GM18951 (cell line): ENCODE results near the gene NKTR.

Experiments used
- POLR2A ChIP-seq: IDR thresholded peaks from 4 replicates; pipeline ENCODE4 v1.6.1; 2011; ENCODE audit warnings: mild to moderate bottlenecking; ENCODE audit not compliant: insufficient read length, insufficient read depth; ENCODE audit errors: extremely low read depth
- in situ Hi-C: fragments of 300-500 bp; cut with MboI; formaldehyde crosslinking; loops from one replicate; pipeline ENCODE4 v1.12.0; 2022; ENCODE audit warnings: low sequenced_read_pairs, mixed read lengths, inconsistent platforms; ENCODE audit not compliant: unreplicated experiment

NKTR gene

GRCh38 chr3:42640771-42641370, 40.4 kb downstream of the NKTR start:
- in situ Hi-C loops = no loop called here
- no peak for TF ChIP-seq POLR2A

GRCh38 chr3:42647821-42648459, 47.5 kb downstream of the NKTR start:
- in situ Hi-C loops = no loop called here
- no peak for TF ChIP-seq POLR2A

- TF ChIP-seq POLR2A = no peak
- in situ Hi-C loops = no loop called here
Measured at GRCh38 chr3:42649006-42649405, 48.5 kb downstream of the NKTR start.

DNA sequence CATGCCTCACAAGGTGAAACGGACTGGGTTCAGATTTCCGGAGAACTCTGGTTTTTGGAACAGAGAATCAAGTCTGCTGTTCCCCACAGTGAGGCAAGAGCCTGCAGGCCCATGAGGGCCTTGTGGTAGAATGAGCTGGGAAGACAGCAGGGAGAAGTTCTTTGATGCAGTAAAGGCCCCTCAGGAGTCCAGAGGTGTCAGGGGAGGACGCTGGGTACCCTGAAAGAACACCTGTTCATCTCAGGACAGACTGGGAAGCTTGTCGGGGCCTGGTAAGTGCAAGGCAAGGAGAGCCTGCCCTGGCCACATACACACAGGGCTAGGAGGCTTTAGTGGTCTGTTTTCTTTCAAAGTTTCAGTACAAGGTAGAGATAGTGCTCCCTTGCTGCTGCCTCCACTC, 49.3 kb downstream of the NKTR start:
- TF ChIP-seq POLR2A = peak; percentile 23
- in situ Hi-C loops = no loop called here

- no peak for TF ChIP-seq POLR2A
- in situ Hi-C loops = no loop called here
Measured at GRCh38 chr3:42651248-42652091, 51.0 kb downstream of the NKTR start.

DNA sequence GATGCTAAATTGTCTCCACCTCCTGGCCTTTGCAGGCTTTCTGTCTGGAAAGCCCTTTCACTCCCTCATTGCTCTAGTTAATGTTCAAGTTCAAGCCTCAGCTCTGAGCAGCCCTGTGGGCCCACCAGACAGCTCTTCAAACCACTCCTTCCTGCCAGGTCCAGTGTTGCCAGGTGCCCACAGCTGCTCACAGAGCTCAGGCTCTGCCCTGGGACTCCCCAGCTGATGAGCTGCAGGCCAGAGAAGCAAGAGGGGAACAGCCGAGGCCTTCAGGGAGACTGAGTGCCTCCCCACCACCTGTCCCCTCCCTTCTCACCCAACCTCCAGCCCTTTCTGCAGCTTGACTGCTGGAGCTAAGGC, 51.7 kb downstream of the NKTR start:
- no peak for TF ChIP-seq POLR2A
- in situ Hi-C loops = no loop called here

DNA sequence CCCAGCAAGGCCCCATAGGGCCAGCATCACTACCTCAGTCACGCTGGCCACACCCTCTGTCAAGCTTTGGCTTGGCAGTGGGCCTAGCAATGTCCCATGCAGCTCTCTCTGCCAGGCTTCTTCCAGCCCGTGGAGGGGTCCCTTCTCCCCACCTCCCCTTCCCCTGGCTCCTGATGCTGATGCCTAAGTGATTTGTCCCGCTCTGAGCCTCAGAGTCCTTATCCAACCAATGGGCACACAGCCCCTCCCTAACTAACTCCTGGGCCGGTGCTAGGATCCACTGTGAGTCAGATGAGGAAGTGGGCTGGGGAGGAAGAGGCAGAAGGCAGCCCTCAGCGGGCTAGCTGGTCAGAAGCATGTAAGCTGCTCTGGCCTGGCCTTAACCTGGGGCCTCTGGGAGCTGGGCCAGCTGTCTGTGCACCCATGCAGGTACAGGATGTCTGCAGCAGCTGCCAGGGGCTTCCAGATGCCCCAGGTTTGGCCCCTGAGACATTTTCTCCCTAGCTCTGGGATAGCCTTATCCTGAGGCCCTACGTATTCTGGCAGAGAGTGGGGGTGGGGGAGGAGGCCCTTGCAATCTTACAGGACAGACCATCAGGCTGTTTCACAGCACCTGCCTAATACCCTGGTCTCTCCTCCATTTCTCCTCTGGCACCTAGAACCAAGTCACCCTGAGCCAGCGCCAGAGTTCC, 52.3 kb downstream of the NKTR start:
- in situ Hi-C loops = no loop called here
- peak; percentile 42 for TF ChIP-seq POLR2A

GRCh38 chr3:42653303-42653559, 52.7 kb downstream of the NKTR start:
- no peak for TF ChIP-seq POLR2A
- in situ Hi-C loops = no loop called here

- no peak for TF ChIP-seq POLR2A
- in situ Hi-C loops = no loop called here
Measured at GRCh38 chr3:42653560-42654330, 53.3 kb downstream of the NKTR start, which contains the start of gene ZBTB47. TSS of gene ZBTB47 (plus strand) at chr3:42653697. CDS start at chr3:42658356, 4,659 bp downstream.

DNA sequence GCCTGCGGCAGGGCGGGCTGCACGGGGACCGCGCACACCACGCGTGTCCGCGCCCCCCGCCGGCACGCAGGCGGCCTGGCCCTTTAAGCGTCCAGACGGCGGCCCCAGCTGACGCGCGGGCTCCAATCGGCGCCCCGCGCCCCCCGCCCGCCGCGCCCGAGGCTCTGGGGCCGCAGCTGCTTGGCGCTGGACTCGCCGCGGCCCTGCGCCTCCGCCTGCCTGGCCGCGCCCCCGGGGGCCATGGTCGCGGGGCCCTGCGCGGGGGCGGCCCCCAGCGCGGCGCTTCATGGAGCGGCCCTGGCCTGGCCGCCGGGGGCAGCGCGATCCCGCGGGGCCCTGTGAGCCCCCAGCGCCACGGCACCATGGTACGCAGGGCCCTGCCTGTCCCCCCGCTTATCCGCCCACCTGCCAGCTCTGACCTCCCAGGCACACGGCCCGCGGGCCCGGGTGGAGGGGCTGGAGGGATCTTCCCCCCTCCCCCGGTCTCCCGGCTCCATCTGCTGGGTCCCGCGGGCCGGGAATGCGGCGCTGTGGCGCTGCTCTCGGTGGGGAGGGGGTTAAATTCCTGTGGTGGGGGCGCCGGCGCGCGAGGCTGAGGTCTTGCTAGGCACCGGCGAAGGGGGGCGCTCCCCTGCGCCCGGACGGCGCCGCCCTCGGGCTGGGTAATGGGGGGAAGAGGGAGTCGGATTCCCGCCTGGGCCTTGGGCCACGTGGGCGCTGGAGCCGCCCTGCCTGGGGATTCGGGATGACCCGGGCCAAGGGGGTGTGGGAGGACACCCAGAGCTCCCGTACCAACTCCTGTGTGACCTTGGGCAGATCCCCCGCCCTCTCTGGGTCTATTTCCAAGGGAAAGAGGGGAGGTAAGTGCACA, 54.1 kb downstream of the NKTR start:
- TF ChIP-seq POLR2A = no peak
- in situ Hi-C loops = no loop called here

- in situ Hi-C loops = no loop called here
- TF ChIP-seq POLR2A = no peak
Measured at GRCh38 chr3:42655331-42655888, 54.9 kb downstream of the NKTR start.
